ENCODE measurements around the gene RNF125. TPM values are rescaled to one million over a fixed set of nuclear protein-coding genes. Genes with fewer than 3 reads are reported as not detected.

Gene RNF125
- total and polyA plus RNA-seq, 4 donors: 1.6 to 5.7 (median 3.6) TPM

GRCh38 chr18:32048507-32049091, 30.0 kb downstream of the RNF125 start:
- H3K27ac ChIP-seq (ENCODE audit: low read depth in 1 of 2, low read length in 2 of 2): peak overlapping the region; percentile 36 to 70

GRCh38 chr18:32049393-32050171, 31.0 kb downstream of the RNF125 start:
- Histone ChIP-seq H3K27me3 (ENCODE audit: control insufficient read depth in 4 of 4, insufficient read depth in 4 of 4, low read length in 3 of 4) (no peaks in the 10 kb centered on the region), H3K27ac (ENCODE audit: low read depth in 1 of 2, low read length in 2 of 2) (peak overlapping the region; percentile 36 to 70), H3K4me3 (ENCODE audit: low read depth in 1 of 3, low read length in 3 of 3) (no peak overlapping the region), H3K36me3 (ENCODE audit: control insufficient read depth in 4 of 4, insufficient read depth in 3 of 4, low read depth in 1 of 4, low read length in 3 of 4) (peaks cover 0 to 11% (median 4%) of the 10 kb centered on the region in 4 donors), H3K9me3 (ENCODE audit: control insufficient read depth in 4 of 4, low read length in 3 of 4) (no peaks in the 10 kb centered on the region), H3K9ac (ENCODE audit: low read depth in 1 of 2, low read length in 2 of 2) (no peak overlapping the region), H3K4me1 (ENCODE audit: control insufficient read depth in 4 of 4, insufficient read depth in 4 of 4, low read length in 3 of 4) (peaks cover 5 to 10% (median 6%) of the 10 kb centered on the region in 4 donors)
- DNase-seq (ENCODE audit: low spot score): no peak
- TF ChIP-seq RAD21 (IDR thresholded peaks at IDR 0.05): no peak
- TF ChIP-seq TAF1 (conservative IDR thresholded peaks at IDR 0.05): no peak
- no peak for TF ChIP-seq SP1 (IDR thresholded peaks at IDR 0.05)
- TF ChIP-seq FOXA2 (IDR thresholded peaks at IDR 0.05): no peak
- TF ChIP-seq RXRA (IDR thresholded peaks at IDR 0.05): no peak
- WGBS: 88% methylated on average over 3 of the region's 3 CpGs

More at GRCh38 chr18:32048507-32049091, 30.0 kb downstream of the RNF125 start:
- TF ChIP-seq HNF4A (conservative IDR thresholded peaks at IDR 0.05): peak; percentile 61 to 76
- TF ChIP-seq HNF4G (IDR thresholded peaks at IDR 0.05): no peak
- no peak for TF ChIP-seq GABPA (IDR thresholded peaks at IDR 0.05 in 1 of 2, conservative IDR thresholded peaks at IDR 0.05 in 1 of 2)
- TF ChIP-seq REST (IDR thresholded peaks at IDR 0.05): no peak
- TF ChIP-seq YY1 (IDR thresholded peaks at IDR 0.05): no peak
- TF ChIP-seq SP1 (IDR thresholded peaks at IDR 0.05): peak; percentile 47
- no peak for TF ChIP-seq ATF3 (IDR thresholded peaks at IDR 0.05)
- no peak for TF ChIP-seq TAF1 (conservative IDR thresholded peaks at IDR 0.05)
- no peak for TF ChIP-seq EGR1 (IDR thresholded peaks at IDR 0.05; ENCODE audit: low read depth in 2 of 2)
- no peaks in the 10 kb centered on the region for H3K9me3 ChIP-seq (ENCODE audit: control insufficient read depth in 4 of 4, low read length in 3 of 4)
- H3K36me3 ChIP-seq (ENCODE audit: control insufficient read depth in 4 of 4, insufficient read depth in 3 of 4, low read depth in 1 of 4, low read length in 3 of 4): peaks cover 0 to 13% (median 6%) of the 10 kb centered on the region in 4 donors
- no peaks in the 10 kb centered on the region for H3K27me3 ChIP-seq (ENCODE audit: control insufficient read depth in 4 of 4, insufficient read depth in 4 of 4, low read length in 3 of 4)
- H3K4me3 ChIP-seq (ENCODE audit: low read depth in 1 of 3, low read length in 3 of 3): no peak overlapping the region
- peaks cover 5 to 10% (median 6%) of the 10 kb centered on the region in 4 donors for H3K4me1 ChIP-seq (ENCODE audit: control insufficient read depth in 4 of 4, insufficient read depth in 4 of 4, low read length in 3 of 4)
- 47% methylated on average over 4 of the region's 4 CpGs for WGBS
- H3K9ac ChIP-seq (ENCODE audit: low read depth in 1 of 2, low read length in 2 of 2): no peak overlapping the region
- DNase-seq (ENCODE audit: low spot score): peak; percentile 61
